GM03348 (cell line): Measurements from ENCODE around the gene SPINK4.

Source experiments
- DNase-seq: peaks from one replicate; pipeline ENCODE4 v3.0.0; 2012; ENCODE audit warnings: low spot score

SPINK4 gene

GRCh38 chr9:33257276-33257675 lies 17.3 kb downstream of the SPINK4 start:
- DNase-seq, result no peak

- no peak for DNase-seq
These were observed 20.4 kb downstream of the SPINK4 start for GRCh38 chr9:33260372-33260771.

GRCh38 chr9:33263131-33264002 lies 23.4 kb downstream of the SPINK4 start:
- DNase-seq, result peak; percentile 33

- DNase-seq, result peak; percentile 24
These were observed 24.1 kb downstream of the SPINK4 start for GRCh38 chr9:33264003-33264472.

- peak; percentile 99 for DNase-seq
These were observed 24.7 kb downstream of the SPINK4 start, which contains the start of the genes BAG1 and CHMP5 for GRCh38 chr9:33264473-33265177. TSS of gene BAG1 (minus strand) at chr9:33264708. TSS of gene CHMP5 (plus strand) at chr9:33265049. CDS start at chr9:33265079, 30 bp downstream.

GRCh38 chr9:33265211-33265865 lies 25.4 kb downstream of the SPINK4 start:
- no peak for DNase-seq

DNA sequence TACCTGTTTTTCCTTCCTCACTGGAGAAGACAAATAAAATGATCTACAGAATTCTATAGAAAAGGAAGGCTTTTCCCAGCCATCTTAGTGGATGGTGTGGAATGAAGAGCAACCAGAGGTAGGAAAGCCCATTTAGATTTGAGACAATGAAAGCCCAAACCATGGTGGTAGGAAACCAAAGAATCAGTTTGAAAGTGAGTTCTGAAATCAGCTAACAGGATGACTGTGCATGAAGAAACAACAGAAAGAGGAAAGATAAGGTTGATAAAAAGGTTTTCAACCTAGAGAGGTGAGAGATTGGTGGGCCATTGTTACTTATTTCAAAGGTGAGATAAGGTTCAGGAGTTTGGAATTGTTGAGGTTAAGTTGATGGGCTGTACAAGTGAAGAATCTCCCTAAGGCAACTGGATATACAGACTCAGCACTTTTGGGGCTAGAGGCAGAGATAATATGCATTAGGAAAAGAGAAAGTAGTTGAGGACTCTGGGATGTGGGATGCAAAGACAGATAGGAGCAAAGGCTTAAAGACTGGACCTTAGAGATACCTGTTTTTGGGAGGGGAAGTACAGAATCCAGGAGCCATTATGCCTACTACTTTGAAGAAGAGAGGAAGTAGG lies 27.3 kb downstream of the SPINK4 start:
- DNase-seq, result no peak

GRCh38 chr9:33270146-33270545 lies 30.2 kb downstream of the SPINK4 start:
- no peak for DNase-seq

DNA sequence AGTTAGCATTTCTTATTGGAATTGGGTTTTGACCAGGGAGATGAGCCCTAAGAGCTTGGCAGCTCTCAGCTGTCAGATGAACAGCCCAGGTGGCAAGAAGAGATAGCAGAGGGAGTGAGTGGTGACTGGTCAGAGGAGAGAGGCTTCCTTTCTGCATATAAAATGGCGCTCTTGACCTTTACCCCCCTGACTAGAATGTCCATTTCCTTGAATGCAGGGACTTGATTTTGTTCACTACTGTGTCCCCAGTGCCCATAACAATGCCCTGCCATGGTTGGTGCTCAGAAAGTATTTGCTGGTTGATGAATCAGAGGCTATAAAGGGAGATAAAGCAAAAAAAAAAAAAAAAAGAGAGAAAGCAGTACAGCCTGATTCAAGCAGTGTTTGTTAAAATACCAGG lies 32.1 kb downstream of the SPINK4 start:
- DNase-seq, result no peak

GRCh38 chr9:33273266-33273971 lies 33.5 kb downstream of the SPINK4 start:
- DNase-seq, result no peak

DNA sequence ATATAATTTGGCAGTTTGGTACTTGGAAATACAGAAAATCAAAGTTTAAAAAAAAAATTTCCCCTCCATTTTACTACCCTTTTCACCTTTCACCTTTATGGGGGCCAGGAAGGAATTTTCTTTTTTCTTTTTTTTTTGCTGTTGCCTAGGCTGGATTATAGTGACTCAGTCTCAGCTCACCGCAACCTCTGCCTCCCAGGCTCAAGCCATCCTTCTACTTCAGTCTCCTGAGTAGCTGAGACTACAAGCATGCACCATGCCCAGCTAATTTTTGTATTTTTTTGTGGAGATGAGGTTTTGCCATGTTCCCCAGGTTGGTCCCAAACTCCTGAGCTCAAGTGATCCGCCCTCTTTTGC lies 34.0 kb downstream of the SPINK4 start:
- no peak for DNase-seq

DNA sequence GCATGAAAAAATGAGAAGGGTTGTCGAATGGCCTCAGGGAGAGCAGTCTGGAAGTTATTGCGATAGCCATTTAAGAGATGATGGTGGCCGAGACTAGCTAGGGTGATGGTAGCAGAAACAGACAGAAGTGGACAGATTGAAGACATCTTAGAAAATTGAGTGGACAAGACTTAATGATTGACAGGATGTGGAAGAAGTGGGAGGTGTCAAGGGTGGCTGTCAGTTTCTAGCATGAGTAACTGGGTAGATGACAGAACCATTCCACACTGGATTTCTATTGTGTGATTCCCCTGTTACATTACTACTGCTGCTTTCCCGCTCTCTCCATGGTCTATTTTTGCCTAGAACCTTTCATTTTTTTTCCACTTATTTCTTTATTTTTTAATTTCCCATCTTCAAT lies 37.5 kb downstream of the SPINK4 start:
- no peak for DNase-seq

GRCh38 chr9:33285502-33285901 lies 45.5 kb downstream of the SPINK4 start:
- no peak for DNase-seq

DNA sequence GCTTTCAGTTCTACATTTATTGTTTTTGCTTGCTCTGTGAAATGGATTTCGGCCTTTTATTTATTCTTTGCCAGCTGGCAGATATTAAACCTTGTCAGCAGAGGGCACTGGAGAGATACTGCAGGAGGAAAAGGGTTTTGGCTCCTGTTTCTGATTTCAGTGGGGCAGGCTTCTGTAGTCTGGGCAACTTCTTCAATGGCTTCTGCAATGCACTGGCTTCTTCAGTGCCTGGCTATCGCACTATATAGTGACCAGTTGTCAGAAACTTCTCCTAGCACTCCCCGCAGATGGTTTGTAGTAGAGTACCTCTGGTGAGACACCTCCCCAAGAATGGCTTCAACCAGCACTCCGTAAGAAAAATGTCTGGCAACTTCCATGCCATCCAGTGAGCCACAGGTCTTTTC lies 47.1 kb downstream of the SPINK4 start:
- DNase-seq, result peak; percentile 84

- DNase-seq, result no peak
These were observed 48.3 kb downstream of the SPINK4 start for GRCh38 chr9:33288235-33288634.

DNA sequence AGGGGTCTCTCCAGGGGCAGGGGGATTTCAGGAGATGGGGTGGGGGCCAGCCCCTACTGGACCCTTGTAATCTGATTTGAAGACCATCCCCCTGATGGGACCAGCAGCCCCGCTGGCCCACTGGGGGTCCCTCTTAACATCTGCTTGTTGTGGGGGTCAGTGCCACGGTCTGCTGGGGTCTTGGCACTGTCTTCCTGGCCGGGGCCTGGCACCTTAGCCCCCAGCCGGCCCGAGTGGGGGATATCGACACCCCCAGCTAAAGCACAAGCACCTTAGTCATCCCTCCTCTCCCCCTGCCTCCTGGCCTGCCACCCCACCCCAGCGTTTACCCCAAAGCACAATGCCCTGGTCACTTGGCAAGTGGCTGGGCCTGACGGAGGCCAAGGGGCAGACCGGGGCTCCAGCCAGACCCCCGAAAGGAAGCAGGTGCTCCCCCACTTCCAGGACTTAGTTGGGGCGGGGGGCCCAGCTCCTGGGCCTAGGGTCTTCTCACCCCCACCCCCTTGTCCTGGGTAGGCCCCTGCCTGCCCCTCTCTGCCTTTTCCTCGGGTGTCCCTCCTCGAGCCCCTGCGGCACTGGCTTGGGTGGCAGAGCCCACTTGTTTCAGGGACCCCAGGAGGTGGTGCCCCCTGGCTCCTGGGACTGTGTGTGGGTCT lies 49.0 kb downstream of the SPINK4 start:
- no peak for DNase-seq

- DNase-seq, result peak; percentile 5
These were observed 49.5 kb downstream of the SPINK4 start for GRCh38 chr9:33289496-33289895.

- no peak for DNase-seq
These were observed 49.9 kb downstream of the SPINK4 start for GRCh38 chr9:33289936-33290246.

GRCh38 chr9:33290247-33291030 lies 50.5 kb downstream of the SPINK4 start, which contains the start of gene NFX1:
TSS of gene NFX1 (plus strand) at chr9:33290516. CDS start at chr9:33290573, 57 bp downstream.
- DNase-seq, result peak; percentile 96

GRCh38 chr9:33291031-33291397 lies 51.0 kb downstream of the SPINK4 start:
- DNase-seq, result no peak
